ENCODE results near the gene NRG4. TPM values are rescaled to one million over a fixed set of nuclear protein-coding genes. Genes with fewer than 3 reads are reported as not detected.
A peak's percentile ranks its signal among the peaks of the same experiment; 100 is the strongest.
"Not testable (repeated sequence)": the region's sequence is repeated elsewhere in the genome, so short reads cannot be mapped to it uniquely, and the experiment has no call there.

Gene NRG4
- total RNA-seq, 2 donors from 2014 or later, result 0.51 to 0.95 TPM

GRCh38 chr15:76057332-76058000 lies 45.2 kb upstream of the NRG4 start:
- H3K27ac Mint-ChIP-seq, result no peak overlapping the region
- Histone ChIP-seq H3K4me3 (ENCODE audit: low read length) (no peak overlapping the region), H3K27ac (ENCODE audit: low read depth, low read length) (no peak overlapping the region), H3K9ac (ENCODE audit: extremely low read depth, low read length, poor library complexity, severe bottlenecking) (no peak overlapping the region), H3K9me3 (ENCODE audit: control insufficient read depth, low read length) (no peaks in the 10 kb centered on the region), H3K27me3 (ENCODE audit: control insufficient read depth, insufficient read depth, low read length, poor library complexity, severe bottlenecking) (peaks cover 18% of the 10 kb centered on the region), H3K4me1 (ENCODE audit: control insufficient read depth, insufficient read depth, low read length) (peaks cover 8% of the 10 kb centered on the region), H3K36me3 (ENCODE audit: control insufficient read depth, insufficient read depth, low read length) (no peaks in the 10 kb centered on the region)
- DNase-seq, result peak; percentile 74
- H3K27me3 Mint-ChIP-seq (ENCODE audit: insufficient read depth), result peaks cover 29% of the 10 kb centered on the region
- no peak overlapping the region for H3K4me3 Mint-ChIP-seq
- WGBS, 2 experiments (ENCODE audit: insufficient coverage in 1 of 2, insufficient read length in 1 of 2), result 6 to 16% methylated on average over 2 to 6 of the region's 7 CpGs
- TF ChIP-seq CTCF (conservative IDR thresholded peaks at IDR 0.05), result peak; percentile 83
- H3K36me3 Mint-ChIP-seq (ENCODE audit: low read depth), result no peaks in the 10 kb centered on the region
- H3K4me1 Mint-ChIP-seq, result peaks cover 22% of the 10 kb centered on the region
- H3K9me3 Mint-ChIP-seq, result no peaks in the 10 kb centered on the region

DNA sequence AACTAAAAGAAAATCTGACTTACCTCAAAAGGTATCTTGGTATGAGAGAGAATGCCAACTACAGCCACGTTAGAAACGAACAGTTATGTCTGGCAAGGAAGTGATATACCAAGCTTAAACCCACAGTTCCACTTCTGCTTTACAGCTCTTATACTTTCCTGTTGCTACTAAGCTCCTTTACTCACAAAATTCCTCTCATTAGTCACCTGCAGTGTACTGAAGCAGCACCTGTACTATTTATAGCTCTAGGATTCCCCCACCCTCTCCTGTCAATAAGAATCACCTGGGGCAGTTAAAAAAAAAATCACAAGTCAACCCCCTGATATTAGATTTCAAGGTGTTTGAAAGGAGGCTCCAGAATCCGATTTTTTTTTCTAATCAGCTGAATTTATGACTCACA lies 44.7 kb upstream of the NRG4 start:
- peaks cover 26% of the 10 kb centered on the region for H3K27me3 Mint-ChIP-seq (ENCODE audit: insufficient read depth)
- Histone ChIP-seq H3K4me3 (ENCODE audit: low read length) (no peak overlapping the region), H3K9me3 (ENCODE audit: control insufficient read depth, low read length) (no peaks in the 10 kb centered on the region), H3K4me1 (ENCODE audit: control insufficient read depth, insufficient read depth, low read length) (peaks cover 8% of the 10 kb centered on the region), H3K27ac (ENCODE audit: low read depth, low read length) (no peak overlapping the region), H3K27me3 (ENCODE audit: control insufficient read depth, insufficient read depth, low read length, poor library complexity, severe bottlenecking) (peaks cover 18% of the 10 kb centered on the region), H3K9ac (ENCODE audit: extremely low read depth, low read length, poor library complexity, severe bottlenecking) (no peak overlapping the region), H3K36me3 (ENCODE audit: control insufficient read depth, insufficient read depth, low read length) (no peaks in the 10 kb centered on the region)
- H3K9me3 Mint-ChIP-seq, result no peaks in the 10 kb centered on the region
- H3K36me3 Mint-ChIP-seq (ENCODE audit: low read depth), result no peaks in the 10 kb centered on the region
- H3K27ac Mint-ChIP-seq, result no peak overlapping the region
- no peak for TF ChIP-seq CTCF (conservative IDR thresholded peaks at IDR 0.05)
- peaks cover 18% of the 10 kb centered on the region for H3K4me1 Mint-ChIP-seq
- no peak overlapping the region for H3K4me3 Mint-ChIP-seq
- no peak for DNase-seq
- 61 to 67% methylated on average over 3 of the region's 3 CpGs for WGBS, 2 experiments (ENCODE audit: insufficient coverage in 1 of 2, insufficient read length in 1 of 2)

GRCh38 chr15:76054201-76054600 lies 42.0 kb upstream of the NRG4 start:
- H3K4me1 Mint-ChIP-seq, result peaks cover 17% of the 10 kb centered on the region
- H3K36me3 Mint-ChIP-seq (ENCODE audit: low read depth); H3K9me3 Mint-ChIP-seq; H3K27ac Mint-ChIP-seq; H3K4me3 Mint-ChIP-seq; DNase-seq; H3K9ac ChIP-seq (ENCODE audit: extremely low read depth, low read length, poor library complexity, severe bottlenecking); H3K4me3 ChIP-seq (ENCODE audit: low read length); H3K36me3 ChIP-seq (ENCODE audit: control insufficient read depth, insufficient read depth, low read length); H3K27ac ChIP-seq (ENCODE audit: low read depth, low read length); H3K9me3 ChIP-seq (ENCODE audit: control insufficient read depth, low read length); H3K4me1 ChIP-seq (ENCODE audit: control insufficient read depth, insufficient read depth, low read length); H3K27me3 ChIP-seq (ENCODE audit: control insufficient read depth, insufficient read depth, low read length, poor library complexity, severe bottlenecking); H3K27me3 Mint-ChIP-seq (ENCODE audit: insufficient read depth): not testable (repeated sequence)
- 92 to 96% methylated on average over 8 to 10 of the region's 10 CpGs for WGBS, 2 experiments (ENCODE audit: insufficient coverage in 1 of 2, insufficient read length in 1 of 2)

DNA sequence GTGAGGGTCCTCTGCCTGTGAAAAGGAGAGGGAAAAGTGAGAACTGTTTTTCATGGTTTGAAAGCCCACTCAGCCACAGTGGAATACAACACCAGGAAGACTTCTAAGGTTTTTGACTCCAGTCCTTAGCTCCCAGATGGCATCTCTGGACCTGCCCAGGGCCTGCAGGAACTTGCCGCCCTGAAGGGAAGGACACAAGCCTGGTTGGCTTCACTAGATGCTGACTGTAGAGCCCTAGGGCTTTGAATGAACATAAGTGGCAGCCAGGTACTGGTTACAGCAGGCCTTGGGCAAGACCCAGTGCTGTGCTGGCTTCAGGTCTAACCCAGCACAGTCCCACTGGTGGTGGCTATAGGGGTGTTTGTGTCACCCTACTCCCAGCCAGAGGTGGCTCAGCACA lies 26.3 kb upstream of the NRG4 start:
- Histone ChIP-seq H3K27ac (ENCODE audit: low read depth, low read length) (no peak overlapping the region), H3K4me1 (ENCODE audit: control insufficient read depth, insufficient read depth, low read length) (peaks cover 5% of the 10 kb centered on the region), H3K36me3 (ENCODE audit: control insufficient read depth, insufficient read depth, low read length) (no peaks in the 10 kb centered on the region), H3K27me3 (ENCODE audit: control insufficient read depth, insufficient read depth, low read length, poor library complexity, severe bottlenecking) (no peaks in the 10 kb centered on the region), H3K9ac (ENCODE audit: extremely low read depth, low read length, poor library complexity, severe bottlenecking) (no peak overlapping the region), H3K9me3 (ENCODE audit: control insufficient read depth, low read length) (peaks cover 42% of the 10 kb centered on the region), H3K4me3 (ENCODE audit: low read length) (no peak overlapping the region)
- H3K9me3 Mint-ChIP-seq, result peaks cover 35% of the 10 kb centered on the region
- 98 to 100% methylated on average over 1 of the region's 1 CpG for WGBS, 2 experiments (ENCODE audit: insufficient coverage in 1 of 2, insufficient read length in 1 of 2)
- H3K4me3 Mint-ChIP-seq, result no peak overlapping the region
- peaks cover 10% of the 10 kb centered on the region for H3K27me3 Mint-ChIP-seq (ENCODE audit: insufficient read depth)
- H3K27ac Mint-ChIP-seq, result no peak overlapping the region
- peaks cover 40% of the 10 kb centered on the region for H3K4me1 Mint-ChIP-seq
- DNase-seq, result no peak
- peaks cover 20% of the 10 kb centered on the region for H3K36me3 Mint-ChIP-seq (ENCODE audit: low read depth)
- TF ChIP-seq CTCF (conservative IDR thresholded peaks at IDR 0.05), result no peak

Data from endodermal cell (in vitro differentiated cells).